ENCODE data around the gene GTF3C5. TPM values are rescaled to one million over a fixed set of nuclear protein-coding genes. Genes with fewer than 3 reads are reported as not detected.
A peak's percentile ranks its signal among the peaks of the same experiment; 100 is the strongest.

GTF3C5 gene
- total and polyA plus RNA-seq, 9 of the 15 experiments (the other 6 are each of a cell fraction or from before 2014, with no cell fraction given), result 3.8 to 118 (median 83.7) TPM

DNA sequence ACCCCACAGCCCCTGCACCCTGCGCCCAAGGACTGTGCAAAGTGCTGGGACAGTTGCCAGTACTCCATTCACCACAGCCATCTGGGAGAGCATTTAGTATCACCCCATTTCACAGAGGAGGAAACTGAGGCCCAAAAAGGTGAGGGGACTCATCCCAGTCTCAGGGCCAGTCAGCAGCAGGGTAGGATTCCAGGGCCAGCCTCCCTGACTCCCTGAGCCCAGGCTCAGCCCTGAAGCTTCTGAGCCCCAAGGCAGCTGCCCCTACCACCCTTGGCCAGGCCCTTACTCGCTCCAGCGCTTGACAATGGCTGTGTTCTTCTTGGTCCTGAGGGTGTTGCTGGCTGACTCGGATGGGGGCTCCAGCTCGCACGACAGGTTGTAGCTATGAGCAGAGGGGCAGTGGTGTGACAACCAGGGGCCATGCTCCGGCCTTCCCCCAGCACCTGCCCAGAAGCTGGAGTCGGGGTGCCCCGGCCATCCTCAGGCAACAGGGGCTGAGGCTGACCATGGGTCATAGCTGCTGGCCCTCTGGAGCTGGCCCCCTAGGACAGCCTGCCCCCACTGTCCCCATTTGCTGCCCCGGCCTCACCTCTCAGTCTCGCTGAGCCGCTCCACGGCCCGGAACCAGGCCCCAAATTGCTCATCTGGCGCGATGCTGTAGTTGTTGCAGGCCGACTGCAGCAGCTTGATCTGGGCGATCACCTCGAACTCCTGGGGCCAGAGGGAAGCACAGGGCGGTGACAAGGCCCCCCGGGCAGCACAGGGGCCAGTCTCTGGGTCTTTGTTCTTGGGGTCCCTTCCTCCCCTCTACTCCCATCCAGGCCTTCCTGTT, 71.6 kb downstream of the GTF3C5 start:
- Histone ChIP-seq H3K4me1 (replicated peaks in 1 of 2; ENCODE audit: control insufficient read depth in 2 of 2, insufficient read depth in 2 of 2, low read length in 2 of 2) (peaks cover 0 to 12% of the 10 kb centered on the region in 2 experiments; a peak in 1 of 5 replicates), H3K9me3 (replicated peaks; ENCODE audit: control insufficient read depth, insufficient read depth, low read depth, low read length) (peaks cover 8% of the 10 kb centered on the region), H2AFZ (ENCODE audit: low read depth, low read length) (no peak overlapping the region), H3K27ac (ENCODE audit: extremely low read depth, low read depth, low read length) (no peak overlapping the region), H3K4me3 (no peak overlapping the region), H3K4me2 (ENCODE audit: insufficient read depth, low read length) (no peak overlapping the region), H3K9me1 (ENCODE audit: control insufficient read depth, insufficient read depth, low read length) (peaks cover 3% of the 10 kb centered on the region), H3K27me3 (ENCODE audit: control insufficient read depth in 2 of 2, insufficient read depth in 2 of 2, low read length in 2 of 2) (no peaks in the 10 kb centered on the region), H3K36me3 (ENCODE audit: control insufficient read depth, insufficient read depth, low read length) (peaks cover 95% of the 10 kb centered on the region), H3K79me2 (ENCODE audit: control insufficient read depth, insufficient read depth, low read length) (no peaks in the 10 kb centered on the region), H3K9ac (ENCODE audit: insufficient read depth in 1 of 2, low read depth in 2 of 2, low read length in 2 of 2) (no peak overlapping the region), H4K20me1 (replicated peaks; ENCODE audit: control insufficient read depth, insufficient read depth, low read length) (peaks cover 8% of the 10 kb centered on the region; the same call in 1 of the 2 replicates)
- TF ChIP-seq ZFP36 (IDR thresholded peaks at IDR 0.05; ENCODE audit: low read depth, low read length, partially characterized antibody), result no peak
- no peak for TF ChIP-seq ZNF121 (CRISPR knock-in tag; conservative IDR thresholded peaks at IDR 0.05)
- TF ChIP-seq MEIS2 (IDR thresholded peaks at IDR 0.05; ENCODE audit: partially characterized antibody), result no peak
- no peak for TF ChIP-seq CC2D1A (IDR thresholded peaks at IDR 0.05)
- no peak for TF ChIP-seq IRF2 (CRISPR knock-in tag; IDR thresholded peaks at IDR 0.05)
- no peak for TF ChIP-seq BRD4 (IDR thresholded peaks at IDR 0.05)
- no peak for TF ChIP-seq ETV1 (tag; conservative IDR thresholded peaks at IDR 0.05; ENCODE audit: low read depth)
- no peak for TF ChIP-seq HMBOX1 (IDR thresholded peaks at IDR 0.05)
- peak; percentile 59; the same call in 1 of the 2 replicates for TF ChIP-seq BCOR (IDR thresholded peaks at IDR 0.05)
- TF ChIP-seq SUPT5H (IDR thresholded peaks at IDR 0.05), result no peak
- no peak for TF ChIP-seq NFE2 (IDR thresholded peaks at IDR 0.05; ENCODE audit: low read depth)
- no peak for TF ChIP-seq RBM34 (IDR thresholded peaks at IDR 0.05; ENCODE audit: borderline replicate concordance, insufficient read depth, low read length)
- TF ChIP-seq PTRF (tag; IDR thresholded peaks at IDR 0.05), result no peak
- peak; percentile 32; the same call in 1 of the 2 replicates for TF ChIP-seq POLR2G (IDR thresholded peaks at IDR 0.05; ENCODE audit: low read depth, low read length)
- no peak for TF ChIP-seq CBFA2T2 (conservative IDR thresholded peaks at IDR 0.05)
- TF ChIP-seq, protein P1, sequence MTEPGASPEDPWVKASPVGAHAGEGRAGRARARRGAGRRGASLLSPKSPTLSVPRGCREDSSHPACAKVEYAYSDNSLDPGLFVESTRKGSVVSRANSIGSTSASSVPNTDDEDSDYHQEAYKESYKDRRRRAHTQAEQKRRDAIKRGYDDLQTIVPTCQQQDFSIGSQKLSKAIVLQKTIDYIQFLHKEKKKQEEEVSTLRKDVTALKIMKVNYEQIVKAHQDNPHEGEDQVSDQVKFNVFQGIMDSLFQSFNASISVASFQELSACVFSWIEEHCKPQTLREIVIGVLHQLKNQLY (CRISPR knock-in tag; conservative IDR thresholded peaks at IDR 0.05), result no peak
- ATAC-seq (no peak), DNase-seq (ENCODE audit: extremely low read depth in 1 of 4, low spot score in 3 of 4) (no peak), FAIRE-seq (no peak)
- intact Hi-C loops (cut with micrococcal nuclease) (loop anchor here (1.0 to 2.0 kb wide), 2 partner anchors 42 to 78 kb away; no protein-coding TSS in a partner anchor), in situ Hi-C loops (cut with MboI) (no loop called here)
- CTCF ChIA-PET (ENCODE audit: low intra/inter-chr PET ratio), result interaction anchor here (0.5 to 3.7 kb wide), 3 partner anchors 42 to 54 kb away, joined by 5 to 26 read pairs (median 26); no protein-coding TSS in a partner anchor
- POLR2A ChIA-PET, result interaction anchor here (1.3 kb wide), 1 partner anchor 42 kb away, joined by 4 read pairs; no protein-coding TSS in a partner anchor
- WGBS (ENCODE audit: insufficient coverage, low coverage, missing lambda C conversion rate), result 90% methylated on average over 13 of the region's 21 CpGs
- no TSS peak for BruUV-seq (replicated peaks)
